ENCODE results near the gene TUBB.

The TUBB gene

DNA sequence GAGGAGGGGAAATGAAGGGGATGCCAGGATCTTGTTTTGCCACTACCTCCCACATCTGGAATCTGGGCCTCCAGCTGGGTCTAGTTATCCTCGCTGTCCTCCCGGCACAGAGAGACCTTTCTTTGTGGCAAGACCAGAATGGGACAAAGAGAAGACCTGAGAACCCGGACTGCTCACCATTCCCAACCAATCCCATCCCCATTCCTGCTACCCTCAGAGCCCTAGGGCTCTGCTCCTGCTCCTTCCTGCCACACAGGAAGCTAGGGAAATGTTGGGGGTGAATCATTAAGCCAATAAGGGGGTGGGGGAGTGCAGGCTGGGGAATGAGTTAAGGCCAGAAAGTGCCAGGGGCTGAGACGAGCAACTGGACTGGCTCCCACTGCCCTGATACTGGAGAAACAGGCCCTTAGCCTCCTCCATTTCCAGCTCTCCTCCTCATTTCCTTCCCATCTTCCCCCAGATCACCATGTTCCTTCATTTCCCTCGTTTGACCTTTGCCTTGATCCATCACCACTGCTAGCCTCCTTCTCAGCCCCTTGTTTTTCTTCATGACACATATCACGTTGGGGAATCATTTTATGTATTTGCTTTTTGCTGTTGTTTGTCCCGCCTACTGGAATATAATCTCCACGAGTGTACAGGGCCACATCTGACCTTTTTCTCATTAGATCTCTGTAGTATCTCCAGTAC is 28.8 kb downstream of the TUBB start:
- H3K9ac ChIP-seq, result no peak overlapping the region
- no peaks in the 10 kb centered on the region for H4K20me1 ChIP-seq (ENCODE audit: insufficient read depth)
- no peak overlapping the region for H2AFZ ChIP-seq (ENCODE audit: low read depth)
- TF ChIP-seq, protein P1, sequence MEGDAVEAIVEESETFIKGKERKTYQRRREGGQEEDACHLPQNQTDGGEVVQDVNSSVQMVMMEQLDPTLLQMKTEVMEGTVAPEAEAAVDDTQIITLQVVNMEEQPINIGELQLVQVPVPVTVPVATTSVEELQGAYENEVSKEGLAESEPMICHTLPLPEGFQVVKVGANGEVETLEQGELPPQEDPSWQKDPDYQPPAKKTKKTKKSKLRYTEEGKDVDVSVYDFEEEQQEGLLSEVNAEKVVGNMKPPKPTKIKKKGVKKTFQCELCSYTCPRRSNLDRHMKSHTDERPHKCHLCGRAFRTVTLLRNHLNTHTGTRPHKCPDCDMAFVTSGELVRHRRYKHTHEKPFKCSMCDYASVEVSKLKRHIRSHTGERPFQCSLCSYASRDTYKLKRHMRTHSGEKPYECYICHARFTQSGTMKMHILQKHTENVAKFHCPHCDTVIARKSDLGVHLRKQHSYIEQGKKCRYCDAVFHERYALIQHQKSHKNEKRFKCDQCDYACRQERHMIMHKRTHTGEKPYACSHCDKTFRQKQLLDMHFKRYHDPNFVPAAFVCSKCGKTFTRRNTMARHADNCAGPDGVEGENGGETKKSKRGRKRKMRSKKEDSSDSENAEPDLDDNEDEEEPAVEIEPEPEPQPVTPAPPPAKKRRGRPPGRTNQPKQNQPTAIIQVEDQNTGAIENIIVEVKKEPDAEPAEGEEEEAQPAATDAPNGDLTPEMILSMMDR (conservative IDR thresholded peaks at IDR 0.05; ENCODE audit: low read depth, low read length), result no peak
- H3K79me2 ChIP-seq (ENCODE audit: insufficient read depth, low read depth), result no peaks in the 10 kb centered on the region
- no peaks in the 10 kb centered on the region for H3K27me3 ChIP-seq (ENCODE audit: insufficient read depth, low read depth)
- H3K27ac ChIP-seq, result no peak overlapping the region
- H3K4me3 ChIP-seq (IDR thresholded peaks at IDR 0.05; ENCODE audit: insufficient read depth, low read depth, low read length), result no peak overlapping the region
- no peaks in the 10 kb centered on the region for H3K36me3 ChIP-seq (ENCODE audit: insufficient read depth)
- peaks cover 8% of the 10 kb centered on the region for H3K4me1 ChIP-seq (ENCODE audit: low read depth, poor library complexity, severe bottlenecking)
- no peak overlapping the region for H3K4me2 ChIP-seq

DNA sequence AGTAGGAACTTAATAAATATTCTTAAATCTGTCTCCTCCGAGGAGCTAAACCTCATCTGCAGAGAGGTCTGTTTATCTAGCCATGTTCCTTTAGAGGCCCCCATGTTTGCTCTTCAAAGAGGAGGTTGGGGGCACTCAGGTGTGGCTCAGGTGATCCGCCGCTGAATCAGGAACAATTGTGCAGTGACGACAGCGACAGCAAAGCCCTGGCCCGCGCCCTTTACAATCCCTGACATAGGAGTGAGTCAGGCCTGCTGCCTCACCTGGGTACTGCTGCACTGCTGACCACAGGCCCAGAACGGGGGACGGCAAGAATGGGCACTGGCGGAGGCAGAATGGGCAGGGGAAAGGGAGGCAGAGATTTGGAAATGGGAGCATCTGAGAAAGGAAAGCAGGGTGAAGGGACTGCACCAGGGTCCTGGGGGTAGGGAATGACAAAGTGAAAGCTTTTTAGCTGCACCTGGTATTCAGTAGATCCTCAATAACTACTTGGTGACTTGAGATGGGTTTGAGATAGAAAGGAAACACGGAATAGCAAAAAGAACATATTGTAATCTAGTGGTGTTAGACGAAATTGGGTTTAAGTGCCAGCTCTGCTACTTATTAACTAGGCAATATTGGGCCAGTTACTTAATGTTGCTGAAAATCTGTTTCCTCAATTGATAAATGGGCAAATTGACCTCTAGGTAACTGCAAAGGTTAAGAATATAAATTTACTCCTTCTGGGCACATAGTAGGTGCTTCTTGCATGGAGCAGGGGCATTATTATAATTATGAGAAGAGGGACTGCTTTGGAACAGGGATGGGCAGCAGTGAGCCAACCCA is 29.6 kb downstream of the TUBB start:
- Histone ChIP-seq H3K27me3 (ENCODE audit: insufficient read depth, low read depth) (no peaks in the 10 kb centered on the region), H3K9ac (no peak overlapping the region), H3K4me2 (no peak overlapping the region), H4K20me1 (ENCODE audit: insufficient read depth) (no peaks in the 10 kb centered on the region), H2AFZ (ENCODE audit: low read depth) (no peak overlapping the region), H3K27ac (no peak overlapping the region), H3K79me2 (ENCODE audit: insufficient read depth, low read depth) (no peaks in the 10 kb centered on the region), H3K4me3 (IDR thresholded peaks at IDR 0.05; ENCODE audit: insufficient read depth, low read depth, low read length) (no peak overlapping the region), H3K36me3 (ENCODE audit: insufficient read depth) (no peaks in the 10 kb centered on the region), H3K4me1 (ENCODE audit: low read depth, poor library complexity, severe bottlenecking) (peaks cover 5% of the 10 kb centered on the region)
- TF ChIP-seq, protein P1 (conservative IDR thresholded peaks at IDR 0.05; ENCODE audit: low read depth, low read length), result no peak

DNA sequence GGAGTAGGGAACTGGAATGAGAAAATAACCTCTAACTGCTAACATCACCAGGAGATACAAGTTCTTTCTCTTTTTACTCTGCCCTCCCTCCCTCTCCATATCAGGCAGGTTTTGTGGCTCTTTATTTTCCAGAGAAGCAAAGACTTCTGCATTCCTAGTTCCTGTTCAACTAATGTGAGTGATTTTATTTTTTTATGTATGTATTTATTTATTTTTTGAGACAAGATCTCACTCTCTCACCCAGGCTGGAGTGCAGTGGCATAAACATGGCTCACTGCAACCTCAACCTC is 30.2 kb downstream of the TUBB start:
- TF ChIP-seq, protein P1 (conservative IDR thresholded peaks at IDR 0.05; ENCODE audit: low read depth, low read length), result no peak
- H3K27ac ChIP-seq, result no peak overlapping the region
- H3K27me3 ChIP-seq (ENCODE audit: insufficient read depth, low read depth), result no peaks in the 10 kb centered on the region
- H4K20me1 ChIP-seq (ENCODE audit: insufficient read depth), result no peaks in the 10 kb centered on the region
- no peak overlapping the region for H3K4me2 ChIP-seq
- H3K36me3 ChIP-seq (ENCODE audit: insufficient read depth), result no peaks in the 10 kb centered on the region
- no peaks in the 10 kb centered on the region for H3K4me1 ChIP-seq (ENCODE audit: low read depth, poor library complexity, severe bottlenecking)
- no peaks in the 10 kb centered on the region for H3K79me2 ChIP-seq (ENCODE audit: insufficient read depth, low read depth)
- no peak overlapping the region for H2AFZ ChIP-seq (ENCODE audit: low read depth)
- H3K4me3 ChIP-seq (IDR thresholded peaks at IDR 0.05; ENCODE audit: insufficient read depth, low read depth, low read length), result no peak overlapping the region
- H3K9ac ChIP-seq, result no peak overlapping the region

DNA sequence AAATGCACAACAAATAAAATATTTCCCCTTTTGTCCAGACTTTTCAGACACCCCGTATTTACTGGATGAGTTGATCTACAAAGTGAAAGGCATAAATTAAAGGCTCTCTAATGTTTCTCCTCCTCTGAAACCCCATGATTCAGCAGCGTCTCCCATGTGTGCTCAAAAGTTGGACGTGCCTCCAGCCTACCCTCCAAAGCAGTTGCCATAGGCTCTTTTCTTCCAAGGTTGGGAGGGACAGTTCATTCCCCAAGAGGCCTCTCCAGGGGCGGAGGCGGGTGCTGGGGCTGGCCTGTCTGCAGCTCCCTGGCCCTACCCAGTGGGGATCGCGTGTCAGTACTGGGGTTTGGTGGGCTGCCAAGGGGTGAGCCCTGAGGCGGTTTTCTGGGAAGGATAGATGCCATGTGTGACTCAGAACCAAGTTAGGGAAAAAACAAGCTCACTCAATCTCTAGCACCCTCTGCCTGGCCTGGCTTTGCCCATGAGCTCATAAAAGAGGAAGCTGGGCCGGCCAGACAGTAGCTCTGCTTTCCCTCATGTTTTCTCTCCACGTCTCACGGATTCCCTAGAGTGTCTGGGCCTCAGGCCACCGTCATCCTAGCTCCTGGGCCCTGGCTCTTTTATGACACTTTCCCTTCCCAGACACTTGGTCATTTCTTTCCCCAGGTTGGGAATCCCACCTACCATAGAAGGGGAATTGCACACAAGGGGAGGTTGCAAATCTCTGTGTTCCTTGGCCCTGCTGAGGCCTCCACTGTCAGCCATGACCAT is 32.2 kb downstream of the TUBB start:
- H3K27ac ChIP-seq, result no peak overlapping the region
- H4K20me1 ChIP-seq (ENCODE audit: insufficient read depth), result no peaks in the 10 kb centered on the region
- H3K4me3 ChIP-seq (IDR thresholded peaks at IDR 0.05; ENCODE audit: insufficient read depth, low read depth, low read length), result no peak overlapping the region
- no peaks in the 10 kb centered on the region for H3K79me2 ChIP-seq (ENCODE audit: insufficient read depth, low read depth)
- no peaks in the 10 kb centered on the region for H3K27me3 ChIP-seq (ENCODE audit: insufficient read depth, low read depth)
- H3K4me2 ChIP-seq, result no peak overlapping the region
- H2AFZ ChIP-seq (ENCODE audit: low read depth), result no peak overlapping the region
- no peaks in the 10 kb centered on the region for H3K4me1 ChIP-seq (ENCODE audit: low read depth, poor library complexity, severe bottlenecking)
- TF ChIP-seq, protein P1 (conservative IDR thresholded peaks at IDR 0.05; ENCODE audit: low read depth, low read length), result no peak
- H3K36me3 ChIP-seq (ENCODE audit: insufficient read depth), result no peaks in the 10 kb centered on the region
- H3K9ac ChIP-seq, result no peak overlapping the region
